Peyer's patch (tissue), 4 donors: ENCODE measurements around the gene KLHL5. TPM values are rescaled to one million over a fixed set of nuclear protein-coding genes. Genes with fewer than 3 reads are reported as not detected.

ENCODE experiments used
- DNase-seq, 3 donors: peaks; one replicate each; pipeline ENCODE4 v3.0.0-alpha.2; 2017 to 2019
- H3K27ac ChIP-seq, 4 donors: fragments of 200-600 bp; sonication (generic); one replicate each; pipeline ENCODE4 v1.5.1; 2016 to 2019
- H3K27me3 ChIP-seq, 2 donors: fragments of 200-600 bp; sonication (generic); one replicate each; pipeline ENCODE4 v1.5.1; 2019
- H3K36me3 ChIP-seq, 3 donors: fragments of 200-600 bp; sonication (generic); one replicate each; pipeline ENCODE4 v1.5.1; 2016 to 2019
- H3K4me1 ChIP-seq, 4 donors: fragments of 200-600 bp; sonication (generic); one replicate each; pipeline ENCODE4 v1.5.1; 2016 to 2019
- H3K4me3 ChIP-seq, 4 donors: fragments of 200-600 bp; sonication (generic); 1 replicate in 3 of 4; 2 replicates in 1 of 4; pipeline ENCODE4 v1.5.1; 2016 to 2019; ENCODE audit warnings: mild to moderate bottlenecking in 1 of 4
- H3K9me3 ChIP-seq, 4 donors: fragments of 200-600 bp; sonication (generic); one replicate each; pipeline ENCODE4 v1.5.1; 2016 to 2019; ENCODE audit warnings: mild to moderate bottlenecking in 1 of 4
- POLR2A ChIP-seq, 2 donors: fragments of 450-650 bp; IDR thresholded peaks; one replicate each; pipeline ENCODE4 v1.5.1; 2017; ENCODE audit warnings: antibody characterized with exemption in 2 of 2, mild to moderate bottlenecking in 2 of 2, moderate library complexity in 2 of 2
- total RNA-seq, 4 donors: library from RNA; depleted of rRNA; stranded (reverse); fragments of >200 nt; gene quantifications; one replicate each; pipeline ENCODE4 v1.1.0, GENCODE V29; 2016
- TF ChIP-seq, protein P1 (sequence below), 6 experiments: fragments of 450-650 bp in 4 of 6; fragments of 200-600 bp in 2 of 6; sonication (generic) in 1 of 6; IDR thresholded peaks; one replicate each; pipeline ENCODE4 v1.5.1; 2017 to 2019; ENCODE audit warnings: antibody characterized with exemption in 6 of 6, mild to moderate bottlenecking in 3 of 6, moderate library complexity in 1 of 6

The KLHL5 gene, protein sequence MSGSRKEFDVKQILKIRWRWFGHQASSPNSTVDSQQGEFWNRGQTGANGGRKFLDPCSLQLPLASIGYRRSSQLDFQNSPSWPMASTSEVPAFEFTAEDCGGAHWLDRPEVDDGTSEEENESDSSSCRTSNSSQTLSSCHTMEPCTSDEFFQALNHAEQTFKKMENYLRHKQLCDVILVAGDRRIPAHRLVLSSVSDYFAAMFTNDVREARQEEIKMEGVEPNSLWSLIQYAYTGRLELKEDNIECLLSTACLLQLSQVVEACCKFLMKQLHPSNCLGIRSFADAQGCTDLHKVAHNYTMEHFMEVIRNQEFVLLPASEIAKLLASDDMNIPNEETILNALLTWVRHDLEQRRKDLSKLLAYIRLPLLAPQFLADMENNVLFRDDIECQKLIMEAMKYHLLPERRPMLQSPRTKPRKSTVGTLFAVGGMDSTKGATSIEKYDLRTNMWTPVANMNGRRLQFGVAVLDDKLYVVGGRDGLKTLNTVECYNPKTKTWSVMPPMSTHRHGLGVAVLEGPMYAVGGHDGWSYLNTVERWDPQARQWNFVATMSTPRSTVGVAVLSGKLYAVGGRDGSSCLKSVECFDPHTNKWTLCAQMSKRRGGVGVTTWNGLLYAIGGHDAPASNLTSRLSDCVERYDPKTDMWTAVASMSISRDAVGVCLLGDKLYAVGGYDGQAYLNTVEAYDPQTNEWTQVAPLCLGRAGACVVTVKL
- total RNA-seq = 10 to 100 TPM in 3 of 4 donors, 1 to 10 TPM in 1; 7.2 to 41.3 (median 12.1) TPM

DNA sequence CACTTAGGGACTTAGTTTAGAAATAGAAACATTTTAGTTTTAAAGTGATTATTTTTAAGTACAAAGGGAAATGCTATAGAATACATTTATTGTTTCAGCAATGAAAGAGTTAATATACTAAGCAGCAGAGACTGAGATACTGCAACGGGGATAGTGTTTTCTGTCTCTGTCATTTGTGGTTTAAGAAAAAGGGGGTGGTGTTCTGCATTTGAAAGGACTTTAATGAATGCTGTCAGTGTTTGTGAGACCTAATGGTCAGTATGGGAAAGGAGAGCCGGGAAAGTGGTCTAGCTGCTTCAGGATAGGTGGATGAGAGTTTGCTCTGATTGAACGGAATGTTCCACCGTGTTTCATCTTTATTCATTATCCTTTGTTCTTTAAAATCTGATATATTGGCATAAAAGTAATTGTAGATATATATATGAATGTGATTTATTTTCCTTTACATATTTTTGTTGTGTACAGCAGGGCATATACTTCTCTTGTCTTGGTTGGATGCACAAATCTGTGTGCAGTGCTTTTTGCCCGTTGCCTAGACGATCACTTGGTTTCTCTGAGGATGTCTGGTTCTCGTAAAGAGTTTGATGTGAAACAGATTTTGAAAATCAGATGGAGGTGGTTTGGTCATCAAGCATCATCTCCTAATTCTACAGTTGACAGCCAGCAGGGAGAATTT, at the start of gene KLHL5:
Gene KLHL5 (plus strand): TSS at position 139 of the 676 bp plus-strand sequence. CDS start 421 bp downstream, at position 560.
- Histone ChIP-seq H3K4me3 (no peak within 1 kb of the TSS), H3K27ac (no peak within 1 kb of the TSS), H3K4me1 (no peaks in the 10 kb centered on the region), H3K27me3 (no peaks in the 10 kb centered on the region), H3K9me3 (no peaks in the 10 kb centered on the region), H3K36me3 (no peaks in the 10 kb centered on the region)
- DNase-seq = no peak
- TF ChIP-seq, protein P1, sequence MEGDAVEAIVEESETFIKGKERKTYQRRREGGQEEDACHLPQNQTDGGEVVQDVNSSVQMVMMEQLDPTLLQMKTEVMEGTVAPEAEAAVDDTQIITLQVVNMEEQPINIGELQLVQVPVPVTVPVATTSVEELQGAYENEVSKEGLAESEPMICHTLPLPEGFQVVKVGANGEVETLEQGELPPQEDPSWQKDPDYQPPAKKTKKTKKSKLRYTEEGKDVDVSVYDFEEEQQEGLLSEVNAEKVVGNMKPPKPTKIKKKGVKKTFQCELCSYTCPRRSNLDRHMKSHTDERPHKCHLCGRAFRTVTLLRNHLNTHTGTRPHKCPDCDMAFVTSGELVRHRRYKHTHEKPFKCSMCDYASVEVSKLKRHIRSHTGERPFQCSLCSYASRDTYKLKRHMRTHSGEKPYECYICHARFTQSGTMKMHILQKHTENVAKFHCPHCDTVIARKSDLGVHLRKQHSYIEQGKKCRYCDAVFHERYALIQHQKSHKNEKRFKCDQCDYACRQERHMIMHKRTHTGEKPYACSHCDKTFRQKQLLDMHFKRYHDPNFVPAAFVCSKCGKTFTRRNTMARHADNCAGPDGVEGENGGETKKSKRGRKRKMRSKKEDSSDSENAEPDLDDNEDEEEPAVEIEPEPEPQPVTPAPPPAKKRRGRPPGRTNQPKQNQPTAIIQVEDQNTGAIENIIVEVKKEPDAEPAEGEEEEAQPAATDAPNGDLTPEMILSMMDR (IDR thresholded peaks at IDR 0.05) = no peak
- TF ChIP-seq POLR2A (IDR thresholded peaks at IDR 0.05) = no peak

DNA sequence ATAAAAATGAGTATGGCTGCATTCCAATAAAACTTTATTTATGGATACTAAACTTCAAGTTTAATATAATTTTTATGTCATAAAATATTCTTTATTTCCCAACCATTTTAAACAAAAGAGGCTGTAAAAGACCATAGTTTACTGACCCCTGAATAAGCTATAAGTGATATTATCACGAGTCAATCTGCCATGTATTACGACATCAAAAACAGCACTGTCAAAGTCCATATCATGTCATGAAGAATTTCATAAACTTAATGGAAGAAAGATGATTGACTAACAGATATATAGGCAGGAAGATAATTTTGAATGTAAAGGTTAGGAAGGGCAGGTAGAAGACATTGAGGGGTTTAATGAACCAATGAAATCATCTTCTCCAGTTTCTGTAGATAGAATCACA, 48.0 kb upstream of the KLHL5 start:
- TF ChIP-seq POLR2A (IDR thresholded peaks at IDR 0.05) = no peak
- TF ChIP-seq, protein P1 (IDR thresholded peaks at IDR 0.05) = no peak
- no peak for DNase-seq
- H3K4me1 ChIP-seq = no peaks in the 10 kb centered on the region
- no peaks in the 10 kb centered on the region for H3K9me3 ChIP-seq
- H3K27me3 ChIP-seq = no peaks in the 10 kb centered on the region
- no peaks in the 10 kb centered on the region for H3K36me3 ChIP-seq
- no peak overlapping the region for H3K27ac ChIP-seq
- no peak overlapping the region for H3K4me3 ChIP-seq

DNA sequence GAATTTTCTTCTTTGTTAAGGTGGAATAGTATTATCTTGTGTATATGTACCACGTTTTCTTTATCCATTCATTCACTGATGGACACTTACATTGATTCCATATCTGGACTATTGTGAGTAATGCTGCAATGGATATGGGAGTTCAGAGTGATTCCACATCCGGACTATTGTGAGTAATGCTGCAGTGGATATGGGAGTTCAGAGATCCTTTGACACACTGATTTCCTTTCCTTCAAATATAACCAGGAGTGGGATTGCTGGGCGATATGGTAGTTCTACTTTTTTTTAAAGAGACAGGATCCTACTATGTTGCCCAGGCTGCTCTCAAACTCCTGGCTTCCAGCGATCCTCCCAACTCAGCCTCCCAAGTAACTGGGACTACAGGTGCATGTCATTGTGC, 41.9 kb upstream of the KLHL5 start:
- no peaks in the 10 kb centered on the region for H3K9me3 ChIP-seq
- TF ChIP-seq, protein P1 (IDR thresholded peaks at IDR 0.05) = no peak
- no peak for TF ChIP-seq POLR2A (IDR thresholded peaks at IDR 0.05)
- DNase-seq = no peak

DNA sequence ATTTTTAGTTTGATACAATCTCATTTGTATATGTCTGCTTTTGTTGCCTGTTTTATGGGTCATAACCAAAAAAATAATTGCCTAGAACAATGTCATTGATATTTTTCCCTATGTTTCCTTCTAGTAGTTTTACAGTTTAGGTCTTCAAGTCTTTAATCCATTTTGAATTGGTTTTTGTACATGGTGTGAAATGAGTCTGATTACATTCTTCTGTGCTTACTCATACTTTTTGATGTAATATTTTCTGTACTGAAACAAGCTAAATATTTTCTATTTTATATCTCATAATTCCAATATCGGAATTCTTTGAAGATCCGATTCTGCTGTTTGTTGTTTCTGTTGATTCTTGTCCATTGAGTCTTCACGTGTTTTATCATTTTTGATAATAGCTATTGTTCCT, 40.4 kb upstream of the KLHL5 start:
- no peak for TF ChIP-seq POLR2A (IDR thresholded peaks at IDR 0.05)
- TF ChIP-seq, protein P1 (IDR thresholded peaks at IDR 0.05) = no peak
- H3K9me3 ChIP-seq = no peaks in the 10 kb centered on the region
- no peaks in the 10 kb centered on the region for H3K4me1 ChIP-seq
- DNase-seq = no peak
- no peak overlapping the region for H3K27ac ChIP-seq
- H3K36me3 ChIP-seq = no peaks in the 10 kb centered on the region
- no peaks in the 10 kb centered on the region for H3K27me3 ChIP-seq
- H3K4me3 ChIP-seq = no peak overlapping the region

More for the DNA sequence above, 41.9 kb upstream of the KLHL5 start:
- Histone ChIP-seq H3K27ac (no peak overlapping the region), H3K4me3 (no peak overlapping the region), H3K36me3 (no peaks in the 10 kb centered on the region), H3K27me3 (no peaks in the 10 kb centered on the region), H3K4me1 (no peaks in the 10 kb centered on the region)

DNA sequence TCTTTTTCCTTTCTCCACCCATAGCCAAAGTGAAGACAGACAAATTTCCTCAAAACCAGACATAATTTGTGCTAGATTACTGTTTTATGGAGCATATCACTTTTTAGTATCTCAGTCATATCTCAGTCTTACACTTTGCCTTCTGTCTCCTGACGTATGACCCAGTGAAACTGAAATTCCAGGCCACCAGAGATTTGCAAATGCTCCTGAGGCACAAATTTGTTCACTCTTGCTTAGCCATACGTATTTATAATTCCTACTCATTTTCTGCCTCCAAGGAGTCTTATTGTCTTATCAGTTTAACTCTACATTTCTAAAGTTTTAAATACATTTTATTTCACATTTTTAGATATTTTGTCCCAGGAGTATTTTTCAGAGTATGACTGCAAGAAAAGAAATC, 39.8 kb upstream of the KLHL5 start:
- no peaks in the 10 kb centered on the region for H3K9me3 ChIP-seq
- H3K4me1 ChIP-seq = no peaks in the 10 kb centered on the region
- no peaks in the 10 kb centered on the region for H3K27me3 ChIP-seq
- no peak overlapping the region for H3K4me3 ChIP-seq
- no peak for TF ChIP-seq POLR2A (IDR thresholded peaks at IDR 0.05)
- TF ChIP-seq, protein P1 (IDR thresholded peaks at IDR 0.05) = no peak
- H3K36me3 ChIP-seq = no peaks in the 10 kb centered on the region
- no peak overlapping the region for H3K27ac ChIP-seq
- no peak for DNase-seq
